Kidney (tissue), 14 donors: ENCODE measurements around the gene COLGALT1. TPM values are rescaled to one million over a fixed set of nuclear protein-coding genes. Genes with fewer than 3 reads are reported as not detected.

ENCODE experiments used
- DNase-seq, 5 donors: peaks; one replicate each; pipeline ENCODE4 v3.0.0-alpha.2; 2013 to 2020
- FAIRE-seq: peaks from 2 replicates; lab custom pipeline; 2012; peaks lifted over from hg19 to GRCh38; lab: Jason Lieb, UNC
- H3K27ac ChIP-seq, 2 donors: one replicate each; pipeline ENCODE4 v1.7.0; 2013; ENCODE audit warnings: low read depth in 2 of 2, low read length in 2 of 2, inconsistent platforms in 1 of 2
- H3K27me3 ChIP-seq: one replicate; pipeline ENCODE4 v1.7.1; 2013; ENCODE audit warnings: low read length, inconsistent platforms; ENCODE audit not compliant: control insufficient read depth, insufficient read depth
- H3K36me3 ChIP-seq, 3 donors: one replicate each; pipeline versions ENCODE4 v1.7.0 to v1.7.1; 2013; ENCODE audit warnings: low read length in 3 of 3, control low read depth in 1 of 3, inconsistent platforms in 1 of 3; ENCODE audit not compliant: insufficient read depth in 3 of 3, control insufficient read depth in 2 of 3
- H3K4me1 ChIP-seq, 3 donors: one replicate each; pipeline versions ENCODE4 v1.7.0 to v1.7.1; 2013; ENCODE audit warnings: low read length in 3 of 3, inconsistent platforms in 1 of 3, low read depth in 1 of 3; ENCODE audit not compliant: control insufficient read depth in 2 of 3, insufficient read depth in 2 of 3
- H3K4me3 ChIP-seq, 3 donors: one replicate each; pipeline versions ENCODE4 v1.7.0 to v1.8.1; 2013; ENCODE audit warnings: low read length in 3 of 3, control low read depth in 1 of 3, inconsistent platforms in 1 of 3
- H3K9ac ChIP-seq, 3 donors: one replicate each; pipeline versions ENCODE4 v1.7.0 to v1.7.1; 2013; ENCODE audit warnings: low read length in 3 of 3, control low read depth in 1 of 3, inconsistent platforms in 1 of 3
- H3K9me3 ChIP-seq, 3 donors: one replicate each; pipeline versions ENCODE4 v1.7.0 to v1.7.1; 2013; ENCODE audit warnings: low read length in 3 of 3, control low read depth in 1 of 3, inconsistent platforms in 1 of 3; ENCODE audit not compliant: control insufficient read depth in 2 of 3, insufficient read depth in 1 of 3
- CTCF ChIP-seq: IDR thresholded peaks from 3 replicates; pipeline ENCODE4 v1.5.1; 2012; ENCODE audit warnings: mild to moderate bottlenecking, moderate library complexity, borderline replicate concordance; ENCODE audit not compliant: insufficient read depth; ENCODE audit errors: extremely low read depth
- intact Hi-C: fragments of 100-400 bp; cut with DNase I; formaldehyde crosslinking; loops from one replicate; pipeline ENCODE4 v1.11.1; 2022
- polyA plus RNA-seq: library from polyadenylated mRNA; stranded (reverse); fragments of 350-450 nt; fragmentation: Illumina TruSeq; extraction: RNeasy Lipid Tissue Mini Kit (QIAGEN cat#74804); gene quantifications from one replicate; pipeline ENCODE4 v1.2.3, GENCODE V29; 2014; ENCODE audit warnings: low read depth, low replicate concordance; ENCODE audit not compliant: insufficient read depth
- total RNA-seq: library from RNA; stranded (reverse); fragmentation: NEBNext Ultra II Directional; extraction: Animal tissue kit (Norgen Biotek cat#: 25700); gene quantifications from one replicate; pipeline ENCODE4 v1.2.1, GENCODE V29; 2021
- donor health status: control.
- donor health status: control.
- donor health status: control.
- donor health status: control.
- donor health status: control.
- donor health status: DM: yes; HTN: yes; CAD: no.
- donor health status: Normal renal cell carcinoma (clear cell type).

COLGALT1 gene
- total and polyA plus RNA-seq, 2 donors from 2014 or later: 23.6 to 66.2 TPM

DNA sequence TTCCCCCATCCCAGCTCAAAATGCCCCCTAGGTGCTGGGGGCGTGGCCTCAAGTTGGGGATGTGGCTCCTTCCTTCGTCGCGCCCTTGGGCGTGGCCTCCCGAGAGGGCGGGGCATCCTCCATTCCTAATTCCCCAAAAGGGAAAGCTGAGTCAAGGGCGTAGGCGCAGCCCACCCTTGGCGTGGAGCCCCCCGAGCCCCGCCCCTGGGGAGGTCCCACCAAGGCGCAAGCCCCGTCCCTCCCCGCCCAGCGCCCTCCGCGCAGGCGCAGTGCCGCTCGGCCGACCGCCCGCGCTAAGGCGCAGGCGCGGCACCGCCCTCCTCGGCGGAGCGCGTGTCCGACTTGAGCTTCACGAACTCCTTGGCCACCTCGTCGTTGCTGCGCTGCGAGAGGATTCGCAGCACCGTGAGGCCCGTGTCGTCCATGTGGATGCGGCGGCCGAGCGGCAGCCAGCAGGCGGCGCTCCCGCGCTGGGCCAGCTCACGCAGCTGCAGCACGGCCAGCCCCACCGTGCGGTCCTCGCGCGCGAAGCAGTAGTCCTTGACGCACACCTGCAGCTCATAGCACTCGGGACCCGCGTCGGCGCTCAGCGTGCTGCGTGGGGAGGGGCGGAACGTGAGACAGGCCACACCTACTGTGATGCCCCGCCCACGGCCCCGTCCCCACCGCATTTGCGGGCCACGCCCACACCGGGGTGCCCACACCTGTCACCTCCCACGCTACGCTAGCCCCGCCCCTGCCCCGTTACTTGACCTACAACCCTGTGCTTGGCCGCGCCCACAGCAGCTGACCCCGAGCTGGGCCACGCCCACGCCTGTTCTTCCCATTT lies 50.5 kb downstream of the COLGALT1 start:
- intact Hi-C loops: no loop called here
- Histone ChIP-seq H3K4me3 (peak overlapping the region in 2 of 3 donors; percentile 30 to 39), H3K4me1 (peaks cover 0 to 4% (median 0%) of the 10 kb centered on the region in 3 donors), H3K27ac (no peak overlapping the region), H3K36me3 (no peaks in the 10 kb centered on the region), H3K9ac (no peak overlapping the region), H3K27me3 (no peaks in the 10 kb centered on the region), H3K9me3 (no peaks in the 10 kb centered on the region)
- FAIRE-seq (no peak), DNase-seq (peak; percentile 91 to 95 (median 93))
- peak; percentile 54 for TF ChIP-seq CTCF

GRCh38 chr19:17606590-17607185 lies 51.2 kb downstream of the COLGALT1 start:
- Histone ChIP-seq H3K27me3 (no peaks in the 10 kb centered on the region), H3K4me3 (peak overlapping the region in 1 of 3 donors; percentile 39), H3K27ac (no peak overlapping the region), H3K9ac (no peak overlapping the region), H3K9me3 (no peaks in the 10 kb centered on the region), H3K4me1 (peaks cover 0 to 6% (median 0%) of the 10 kb centered on the region in 3 donors), H3K36me3 (no peaks in the 10 kb centered on the region)
- TF ChIP-seq CTCF: no peak
- intact Hi-C loops: no loop called here
- no peak for FAIRE-seq
- no peak for DNase-seq

- H3K4me1 ChIP-seq: peaks cover 0 to 6% (median 0%) of the 10 kb centered on the region in 3 donors
- H3K36me3 ChIP-seq: no peaks in the 10 kb centered on the region
- no peak overlapping the region for H3K9ac ChIP-seq
- FAIRE-seq (no peak), DNase-seq (no peak)
- TF ChIP-seq CTCF: no peak
- no peaks in the 10 kb centered on the region for H3K9me3 ChIP-seq
- H3K4me3 ChIP-seq: no peak overlapping the region
- no peak overlapping the region for H3K27ac ChIP-seq
- intact Hi-C loops: no loop called here
- no peaks in the 10 kb centered on the region for H3K27me3 ChIP-seq
Observed at GRCh38 chr19:17607936-17608335, 52.5 kb downstream of the COLGALT1 start.
